Transverse colon (tissue), 4 donors: ENCODE results near the gene RBM17.

Experiments
- CTCF ChIP-seq, 5 experiments: fragments of 200-600 bp in 3 of 5; fragments of 450-650 bp in 2 of 5; sonication (generic) in 3 of 5; IDR thresholded peaks; 1 replicate in 2 of 5; 2 replicates in 3 of 5; pipeline ENCODE4 v1.5.1; 2016 to 2017; ENCODE audit warnings: antibody characterized with exemption in 5 of 5, inconsistent platforms in 3 of 5, mild to moderate bottlenecking in 2 of 5, moderate library complexity in 1 of 5
- POLR2AphosphoS5 ChIP-seq, 3 donors: sonication (generic); formaldehyde crosslinking; IDR thresholded peaks; one replicate each; pipeline ENCODE4 v1.6.1; 2016; ENCODE audit warnings: antibody characterized with exemption in 3 of 3

DNA sequence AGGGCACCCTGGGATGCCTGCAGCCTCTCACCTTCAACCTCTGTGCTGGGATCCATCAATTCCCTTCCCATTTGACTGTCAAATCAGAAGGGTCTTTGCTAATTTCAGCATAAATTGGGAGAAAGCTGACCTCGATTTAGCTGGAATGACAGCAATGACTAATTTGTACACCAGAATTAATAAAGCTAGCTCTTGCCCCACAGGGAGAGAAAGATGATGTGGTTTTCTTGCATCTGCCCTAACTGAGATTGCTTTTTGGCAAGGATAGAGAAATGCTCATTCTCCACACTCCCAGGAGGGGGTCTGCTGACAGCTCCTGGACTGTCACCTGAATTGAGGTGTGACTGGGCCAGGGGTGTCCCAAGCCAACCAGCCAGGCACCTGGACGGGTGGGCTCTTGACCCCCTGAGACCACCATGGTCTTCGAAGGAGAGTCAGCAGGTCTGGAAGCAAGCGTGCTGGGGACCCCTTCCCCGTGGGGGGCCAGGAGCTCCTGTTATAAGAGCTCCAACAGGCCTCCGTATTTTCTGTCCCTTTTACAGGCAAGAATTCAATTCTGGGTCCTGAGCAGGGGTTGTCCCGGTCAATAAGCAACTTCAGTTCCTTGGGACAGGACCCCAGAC, 42.1 kb downstream of the RBM17 start:
- TF ChIP-seq CTCF (IDR thresholded peaks at IDR 0.05) (no peak), POLR2AphosphoS5 (IDR thresholded peaks at IDR 0.05) (no peak)
